ENCODE results near the gene NCSTN.

Gene NCSTN

DNA sequence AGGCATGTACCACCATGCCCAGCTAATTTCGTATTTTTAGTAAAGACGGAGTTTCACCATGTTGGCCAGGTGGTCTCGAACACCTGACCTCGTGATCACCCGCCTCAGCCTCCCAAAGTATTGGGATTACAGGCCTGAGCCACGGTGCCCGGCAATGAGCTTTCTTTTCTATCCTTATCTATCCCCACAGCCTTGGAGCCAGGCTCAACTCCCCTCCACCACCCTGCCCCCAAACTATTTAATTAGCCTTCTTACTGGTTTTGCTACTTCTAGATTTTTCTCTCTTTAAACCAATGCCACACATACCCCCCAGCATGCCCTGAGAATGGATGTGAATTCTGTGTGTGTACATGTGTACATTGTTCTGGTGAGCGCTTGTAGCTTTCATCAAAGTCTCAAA is 51.5 kb downstream of the NCSTN start:
- peaks cover 20% of the 10 kb centered on the region for H3K4me1 Mint-ChIP-seq
- DNase-seq: no peak
- no peak overlapping the region for H3K4me3 Mint-ChIP-seq
- H3K27ac Mint-ChIP-seq: no peak overlapping the region
- H3K9me3 Mint-ChIP-seq: peaks cover 3% of the 10 kb centered on the region
- H3K27me3 Mint-ChIP-seq (ENCODE audit: low read depth, poor library complexity): peaks cover 14% of the 10 kb centered on the region
- no peaks in the 10 kb centered on the region for H3K36me3 Mint-ChIP-seq (ENCODE audit: low read depth)
- TF ChIP-seq, protein P1, sequence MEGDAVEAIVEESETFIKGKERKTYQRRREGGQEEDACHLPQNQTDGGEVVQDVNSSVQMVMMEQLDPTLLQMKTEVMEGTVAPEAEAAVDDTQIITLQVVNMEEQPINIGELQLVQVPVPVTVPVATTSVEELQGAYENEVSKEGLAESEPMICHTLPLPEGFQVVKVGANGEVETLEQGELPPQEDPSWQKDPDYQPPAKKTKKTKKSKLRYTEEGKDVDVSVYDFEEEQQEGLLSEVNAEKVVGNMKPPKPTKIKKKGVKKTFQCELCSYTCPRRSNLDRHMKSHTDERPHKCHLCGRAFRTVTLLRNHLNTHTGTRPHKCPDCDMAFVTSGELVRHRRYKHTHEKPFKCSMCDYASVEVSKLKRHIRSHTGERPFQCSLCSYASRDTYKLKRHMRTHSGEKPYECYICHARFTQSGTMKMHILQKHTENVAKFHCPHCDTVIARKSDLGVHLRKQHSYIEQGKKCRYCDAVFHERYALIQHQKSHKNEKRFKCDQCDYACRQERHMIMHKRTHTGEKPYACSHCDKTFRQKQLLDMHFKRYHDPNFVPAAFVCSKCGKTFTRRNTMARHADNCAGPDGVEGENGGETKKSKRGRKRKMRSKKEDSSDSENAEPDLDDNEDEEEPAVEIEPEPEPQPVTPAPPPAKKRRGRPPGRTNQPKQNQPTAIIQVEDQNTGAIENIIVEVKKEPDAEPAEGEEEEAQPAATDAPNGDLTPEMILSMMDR (IDR thresholded peaks at IDR 0.05): no peak

DNA sequence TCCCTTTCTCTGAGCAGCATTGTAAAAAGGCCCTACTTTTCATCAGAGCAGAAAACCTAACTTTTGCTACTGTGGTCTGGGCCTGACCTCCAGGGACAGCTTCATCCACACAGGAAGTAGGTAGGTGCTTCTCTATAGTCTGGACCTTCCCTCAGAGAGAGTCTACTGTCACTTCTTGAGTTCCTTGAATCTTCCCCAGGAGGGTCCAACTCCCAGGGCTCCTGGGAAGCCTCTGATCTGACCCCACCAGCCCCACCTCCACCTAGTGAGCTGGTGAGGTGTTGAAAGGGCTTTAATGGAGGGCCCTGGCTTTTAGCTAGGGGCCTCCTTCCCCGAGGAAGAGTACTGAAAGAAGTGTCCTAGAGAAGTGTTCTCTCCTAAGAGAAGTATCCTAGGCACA is 54.5 kb downstream of the NCSTN start:
- Mint-ChIP-seq H3K27ac (no peak overlapping the region), H3K36me3 (ENCODE audit: low read depth) (no peaks in the 10 kb centered on the region), H3K27me3 (ENCODE audit: low read depth, poor library complexity) (no peaks in the 10 kb centered on the region), H3K4me3 (no peak overlapping the region), H3K9me3 (no peaks in the 10 kb centered on the region), H3K4me1 (peaks cover 39% of the 10 kb centered on the region)
- TF ChIP-seq, protein P1 (IDR thresholded peaks at IDR 0.05): no peak
- DNase-seq: no peak

DNA sequence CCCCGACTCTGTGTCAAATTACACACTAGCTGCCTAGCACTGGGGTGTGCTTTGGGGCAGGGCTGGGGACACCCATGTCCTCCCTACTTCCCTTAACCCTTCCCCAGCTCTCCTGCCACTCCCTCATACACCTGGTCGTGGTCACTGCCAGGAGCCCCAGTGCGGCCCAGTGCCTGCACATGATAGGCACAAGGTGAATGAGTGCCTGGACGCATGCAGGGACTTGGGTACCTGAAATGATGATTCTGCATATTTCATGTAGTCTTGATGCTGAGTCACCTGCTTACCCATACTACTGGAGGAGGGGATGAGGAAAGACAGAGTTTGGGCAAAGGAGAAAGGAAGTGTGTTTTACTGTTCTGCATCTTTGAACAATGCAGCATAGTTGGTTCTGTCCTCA is 55.6 kb downstream of the NCSTN start:
- TF ChIP-seq, protein P1 (IDR thresholded peaks at IDR 0.05): no peak

DNA sequence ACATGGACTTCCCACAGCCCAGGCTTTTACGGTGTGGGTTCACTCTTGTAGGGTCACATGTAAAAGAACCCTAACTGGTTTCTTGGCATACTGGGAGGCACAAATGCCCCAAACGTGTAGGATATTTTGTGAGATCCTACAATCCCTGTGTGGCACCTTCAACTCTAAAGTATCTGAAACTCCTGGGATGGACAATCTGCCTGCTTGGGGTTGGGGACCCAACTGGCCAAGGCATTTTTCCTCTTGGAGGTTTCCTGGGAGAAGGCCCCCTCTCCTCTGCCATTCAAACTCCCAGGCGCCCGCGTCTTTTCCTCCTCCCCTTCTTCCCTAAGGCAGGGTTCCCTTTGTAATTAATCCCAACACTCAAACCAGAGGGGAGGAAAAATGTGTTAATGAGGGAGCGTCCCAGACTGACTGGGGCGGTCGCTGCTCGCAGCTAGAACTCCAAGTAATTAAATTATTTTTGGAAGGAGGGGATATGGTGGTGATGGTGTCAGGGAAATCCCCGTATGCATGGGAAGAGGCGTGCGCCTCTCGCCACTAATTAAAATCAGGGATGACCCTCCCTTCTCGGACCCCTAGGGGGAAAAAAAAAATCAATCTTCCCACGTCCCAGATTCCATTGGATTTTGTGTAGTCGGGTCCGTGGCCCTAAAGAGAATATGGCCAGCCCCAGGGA is 56.5 kb downstream of the NCSTN start:
- Mint-ChIP-seq H3K4me3 (peak overlapping the region; percentile 79), H3K9me3 (no peaks in the 10 kb centered on the region), H3K4me1 (peaks cover 59% of the 10 kb centered on the region), H3K36me3 (ENCODE audit: low read depth) (no peaks in the 10 kb centered on the region), H3K27me3 (ENCODE audit: low read depth, poor library complexity) (no peaks in the 10 kb centered on the region), H3K27ac (no peak overlapping the region)
- DNase-seq: no peak
- TF ChIP-seq, protein P1 (IDR thresholded peaks at IDR 0.05): no peak

More for the DNA sequence above, 55.6 kb downstream of the NCSTN start:
- no peak for DNase-seq
- H3K9me3 Mint-ChIP-seq: no peaks in the 10 kb centered on the region
- peaks cover 51% of the 10 kb centered on the region for H3K4me1 Mint-ChIP-seq
- H3K4me3 Mint-ChIP-seq: peak overlapping the region; percentile 79
- H3K27me3 Mint-ChIP-seq (ENCODE audit: low read depth, poor library complexity): no peaks in the 10 kb centered on the region
- no peak overlapping the region for H3K27ac Mint-ChIP-seq
- H3K36me3 Mint-ChIP-seq (ENCODE audit: low read depth): no peaks in the 10 kb centered on the region

DNA sequence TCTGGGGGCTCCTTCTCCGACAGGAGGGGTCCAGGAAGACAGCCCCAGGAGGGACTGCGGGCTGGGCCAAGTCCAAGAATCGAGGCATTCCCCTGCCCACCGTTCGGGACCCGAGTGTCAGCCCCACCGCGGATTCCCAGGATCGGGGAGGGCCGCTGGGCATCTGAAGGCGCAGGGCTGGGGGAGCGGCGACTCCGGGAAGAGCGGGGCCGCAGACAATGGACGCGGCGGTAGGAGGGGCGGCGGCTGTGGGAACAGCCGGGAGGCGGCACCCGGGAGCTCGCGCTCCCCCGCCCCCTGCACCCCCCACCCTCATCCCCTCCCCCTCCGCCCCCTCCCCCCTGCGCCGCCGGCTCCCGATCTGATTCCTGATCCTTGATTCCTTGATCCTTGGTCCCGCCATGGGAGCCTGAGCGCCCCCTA is 57.1 kb downstream of the NCSTN start, which contains the start of gene VANGL2:
VANGL2 (plus strand) TSS at position 342 of the 423 bp plus-strand sequence. CDS start 15,274 bp downstream, outside the sequence.
- no peaks in the 10 kb centered on the region for H3K36me3 Mint-ChIP-seq (ENCODE audit: low read depth)
- no peaks in the 10 kb centered on the region for H3K27me3 Mint-ChIP-seq (ENCODE audit: low read depth, poor library complexity)
- H3K4me3 Mint-ChIP-seq: peak within 1 kb of the TSS; percentile 90
- peak; percentile 95 for DNase-seq
- no peak within 1 kb of the TSS for H3K27ac Mint-ChIP-seq
- TF ChIP-seq, protein P1 (IDR thresholded peaks at IDR 0.05): no peak
- peaks cover 65% of the 10 kb centered on the region for H3K4me1 Mint-ChIP-seq
- no peaks in the 10 kb centered on the region for H3K9me3 Mint-ChIP-seq
